Spleen (tissue), 11 donors: ENCODE measurements around the gene PTHLH. TPM values are rescaled to one million over a fixed set of nuclear protein-coding genes. Genes with fewer than 3 reads are reported as not detected.

Experiments
- DNase-seq: peaks from one replicate; pipeline ENCODE4 v3.0.0-alpha.2; 2020
- H3K27ac ChIP-seq, 8 donors: fragments of 200-600 bp; sonication (generic) in 7 of 8; 1 replicate in 4 of 8; 2 replicates in 4 of 8; pipeline versions ENCODE4 v1.5.0 to v1.8.0; 2016 to 2021; ENCODE audit warnings: inconsistent platforms in 4 of 8, mild to moderate bottlenecking in 4 of 8, moderate library complexity in 1 of 8
- H3K27me3 ChIP-seq, 7 donors: fragments of 200-600 bp; sonication (generic) in 6 of 7; replicated peaks in 1 of 7; 1 replicate in 4 of 7; 2 replicates in 3 of 7; pipeline versions ENCODE4 v1.5.0 to v1.8.0; 2016 to 2021; ENCODE audit warnings: inconsistent platforms in 3 of 7, mild to moderate bottlenecking in 1 of 7
- H3K36me3 ChIP-seq, 6 donors: fragments of 200-600 bp; sonication (generic) in 5 of 6; 1 replicate in 4 of 6; 2 replicates in 2 of 6; pipeline versions ENCODE4 v1.5.0 to v1.8.0; 2016 to 2021; ENCODE audit warnings: inconsistent platforms in 2 of 6
- H3K4me1 ChIP-seq, 6 donors: fragments of 200-600 bp; sonication (generic) in 5 of 6; 1 replicate in 3 of 6; 2 replicates in 3 of 6; pipeline versions ENCODE4 v1.5.0 to v1.8.0; 2016 to 2021; ENCODE audit warnings: inconsistent platforms in 3 of 6
- H3K4me3 ChIP-seq, 8 donors: fragments of 200-600 bp; sonication (generic) in 7 of 8; 1 replicate in 4 of 8; 2 replicates in 4 of 8; pipeline versions ENCODE4 v1.5.0 to v1.8.0; 2016 to 2021; ENCODE audit warnings: inconsistent platforms in 4 of 8, mild to moderate bottlenecking in 4 of 8, moderate library complexity in 2 of 8
- H3K9me3 ChIP-seq, 8 donors: fragments of 200-600 bp; sonication (generic) in 7 of 8; 1 replicate in 4 of 8; 2 replicates in 4 of 8; pipeline versions ENCODE4 v1.5.0 to v1.8.0; 2016 to 2021; ENCODE audit warnings: inconsistent platforms in 4 of 8
- POLR2A ChIP-seq, 3 donors: fragments of 450-650 bp; IDR thresholded peaks; one replicate each; pipeline ENCODE4 v1.5.1; 2017; ENCODE audit warnings: antibody characterized with exemption in 3 of 3, mild to moderate bottlenecking in 1 of 3
- POLR2AphosphoS5 ChIP-seq, 3 donors: sonication (generic); formaldehyde crosslinking; IDR thresholded peaks; one replicate each; pipeline ENCODE4 v1.5.1; 2017; ENCODE audit warnings: antibody characterized with exemption in 3 of 3
- WGBS, 5 donors: extraction: QIAGEN DNeasy Blood & Tissue Kit in 3 of 5; methylation state at CpG; one replicate each; pipeline versions ENCODE4 v1.1.5 to v1.1.7; 2013 to 2018; 5-methylcytosine and 5-hydroxymethylcytosine counted together
- intact Hi-C: fragments of 100-400 bp; cut with DNase I; formaldehyde crosslinking; loops from one replicate; pipeline ENCODE4 v1.15.0; 2023; ENCODE audit warnings: low total_unique reads
- polyA plus RNA-seq, 3 donors: library from polyadenylated mRNA; stranded (reverse); fragments of 200-250 nt; gene quantifications; one replicate each; pipeline ENCODE4 v1.2.1, GENCODE V29; 2013
- small RNA-seq, 4 donors: library from RNA; depleted of rRNA; stranded (forward); fragments of <200 nt; gene quantifications; one replicate each; pipeline ENCODE3, GENCODE V24; 2016
- total RNA-seq, 7 donors: library from RNA; depleted of rRNA in 3 of 7; stranded (reverse); fragments of >200 nt in 3 of 7; fragmentation: NEBNext Ultra II Directional in 4 of 7; extraction: Animal tissue kit (Norgen Biotek cat#: 25700) in 4 of 7; gene quantifications; one replicate each; pipeline versions ENCODE4 v1.1.0 to v1.2.1, GENCODE V29; 2016 to 2021
- TF ChIP-seq, protein P1 (sequence below), 11 experiments: fragments of 200-600 bp in 7 of 11; fragments of 450-650 bp in 4 of 11; sonication (generic) in 4 of 11; IDR thresholded peaks in 8 of 11; conservative IDR thresholded peaks in 3 of 11; 1 replicate in 7 of 11; 2 replicates in 4 of 11; pipeline versions ENCODE4 v1.4.0 to v1.8.0; 2016 to 2021; ENCODE audit warnings: antibody characterized with exemption in 11 of 11, inconsistent platforms in 4 of 11, mild to moderate bottlenecking in 1 of 11
- donor health status: healthy with polysubstance abuse.
- donor health status: DM: no; HTN: no; CAD: no; lungs with moderate emphysema.
- donor health status: DM: no; HTN: no; CAD: no.
- donor health status: Bipolar disorder and iron deficiency.
- donor health status: healthy.
- donor health status: DM: no; HTN: no; CAD: no.
- donor health status: DM: yes; HTN: yes; CAD: no.

The PTHLH gene
- total and polyA plus RNA-seq, 10 donors: 0.30 to 3.2 (median 1.8) TPM; not detected in 1

DNA sequence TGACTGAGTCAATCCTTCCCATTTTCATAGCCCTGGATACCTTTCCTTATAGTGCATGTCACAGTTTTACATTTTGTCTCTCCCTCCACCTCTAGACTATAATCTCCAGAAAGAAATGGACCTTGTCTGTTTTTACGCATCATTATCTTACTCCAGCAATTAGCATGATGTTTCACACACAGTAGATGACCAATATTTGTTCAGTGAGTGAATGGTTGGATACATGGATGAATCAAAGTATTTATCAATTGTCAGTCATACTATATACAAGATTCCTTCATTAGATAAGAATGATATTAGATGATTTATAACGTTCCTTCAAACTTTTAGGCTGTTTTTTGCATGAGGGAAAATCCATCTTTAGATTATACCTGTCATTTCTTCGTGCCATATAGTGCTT is 61.1 kb downstream of the PTHLH start:
- Histone ChIP-seq H3K4me1 (no peaks in the 10 kb centered on the region), H3K36me3 (no peaks in the 10 kb centered on the region), H3K4me3 (no peak overlapping the region), H3K27me3 (no peaks in the 10 kb centered on the region), H3K27ac (no peak overlapping the region), H3K9me3 (no peaks in the 10 kb centered on the region)
- 77 to 88% (median 82%) methylated on average over 3 of the region's 3 CpGs for WGBS, 5 donors
- intact Hi-C loops: no loop called here
- DNase-seq: no peak
- TF ChIP-seq, protein P1, sequence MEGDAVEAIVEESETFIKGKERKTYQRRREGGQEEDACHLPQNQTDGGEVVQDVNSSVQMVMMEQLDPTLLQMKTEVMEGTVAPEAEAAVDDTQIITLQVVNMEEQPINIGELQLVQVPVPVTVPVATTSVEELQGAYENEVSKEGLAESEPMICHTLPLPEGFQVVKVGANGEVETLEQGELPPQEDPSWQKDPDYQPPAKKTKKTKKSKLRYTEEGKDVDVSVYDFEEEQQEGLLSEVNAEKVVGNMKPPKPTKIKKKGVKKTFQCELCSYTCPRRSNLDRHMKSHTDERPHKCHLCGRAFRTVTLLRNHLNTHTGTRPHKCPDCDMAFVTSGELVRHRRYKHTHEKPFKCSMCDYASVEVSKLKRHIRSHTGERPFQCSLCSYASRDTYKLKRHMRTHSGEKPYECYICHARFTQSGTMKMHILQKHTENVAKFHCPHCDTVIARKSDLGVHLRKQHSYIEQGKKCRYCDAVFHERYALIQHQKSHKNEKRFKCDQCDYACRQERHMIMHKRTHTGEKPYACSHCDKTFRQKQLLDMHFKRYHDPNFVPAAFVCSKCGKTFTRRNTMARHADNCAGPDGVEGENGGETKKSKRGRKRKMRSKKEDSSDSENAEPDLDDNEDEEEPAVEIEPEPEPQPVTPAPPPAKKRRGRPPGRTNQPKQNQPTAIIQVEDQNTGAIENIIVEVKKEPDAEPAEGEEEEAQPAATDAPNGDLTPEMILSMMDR (IDR thresholded peaks at IDR 0.05 in 8 of 11, conservative IDR thresholded peaks at IDR 0.05 in 3 of 11): no peak
- TF ChIP-seq POLR2AphosphoS5 (IDR thresholded peaks at IDR 0.05): no peak
- TF ChIP-seq POLR2A (IDR thresholded peaks at IDR 0.05): no peak

Small RNAs within 50 kb of the gene (small RNA-seq; reads per million reads assigned to genes)
- 0 reads per million in 4 donors for gene AC008011.1

Other genes with a start within 250 kb of the PTHLH start
- 10 to 100 TPM; 13.1 to 24.9 (median 21.3) TPM for gene KLHL42, start 192.5 kb downstream of the PTHLH start, total RNA-seq
- 1 to 10 TPM; 4.4 to 5.4 (median 4.6) TPM for gene KLHL42, start 192.5 kb downstream of the PTHLH start, polyA plus RNA-seq
- not detected for gene MANSC4, start 192.5 kb downstream of the PTHLH start, total RNA-seq
- under 1 TPM; 0.16 to 0.33 (median 0.24) TPM for gene MANSC4, start 192.5 kb downstream of the PTHLH start, polyA plus RNA-seq
- 10 to 100 TPM; 34.2 to 65.9 (median 46.5) TPM for gene CCDC91, start 217.7 kb upstream of the PTHLH start, total RNA-seq
- gene CCDC91, start 217.7 kb upstream of the PTHLH start, polyA plus RNA-seq: 10 to 100 TPM; 12.8 to 16.0 (median 13.3) TPM